Measurements from ENCODE around the gene PDE7B.

DNA sequence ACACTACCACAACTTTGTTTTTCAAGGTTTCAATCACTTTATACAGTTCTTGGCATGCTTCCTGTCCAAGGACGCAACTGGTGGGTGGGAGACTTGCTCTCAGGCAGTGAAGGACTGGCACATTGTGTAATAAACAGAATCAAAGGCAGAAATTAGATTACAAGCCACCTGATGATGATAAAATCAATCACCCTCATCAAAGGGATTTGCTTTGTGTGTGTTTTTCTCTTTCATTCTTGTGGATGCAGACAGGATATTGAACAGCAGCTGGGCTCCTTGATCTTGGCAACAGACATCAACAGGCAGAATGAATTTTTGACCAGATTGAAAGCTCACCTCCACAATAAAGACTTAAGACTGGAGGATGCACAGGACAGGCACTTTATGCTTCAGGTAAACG lies 327.2 kb downstream of the PDE7B start:
- no peak for TF ChIP-seq GATA2 (IDR thresholded peaks at IDR 0.05; ENCODE audit: low read depth, low read length)
- no peak for TF ChIP-seq GATA3 (IDR thresholded peaks at IDR 0.05; ENCODE audit: low read depth, low read length)
